Measurements from ENCODE around the gene MUC5B. TPM values are rescaled to one million over a fixed set of nuclear protein-coding genes. Genes with fewer than 3 reads are reported as not detected.

The MUC5B gene
- total RNA-seq, 2 experiments from 2014 or later: not detected

- H3K27me3 Mint-ChIP-seq: no peaks in the 10 kb centered on the region
- no peaks in the 10 kb centered on the region for H3K4me1 Mint-ChIP-seq
- CTCF ChIA-PET: no interaction called here
- H3K9me3 Mint-ChIP-seq (ENCODE audit: low read depth): no peaks in the 10 kb centered on the region
- ATAC-seq (no peak), DNase-seq (no peak)
- H3K27ac Mint-ChIP-seq: no peak overlapping the region
- no peaks in the 10 kb centered on the region for H3K36me3 Mint-ChIP-seq
- H3K4me3 Mint-ChIP-seq: no peak overlapping the region
Observed at GRCh38 chr11:1196516-1197391, 26.1 kb upstream of the MUC5B start.

- ATAC-seq (no peak), DNase-seq (no peak)
- H3K4me3 Mint-ChIP-seq: no peak overlapping the region
- H3K27ac Mint-ChIP-seq: no peak overlapping the region
- CTCF ChIA-PET: no interaction called here
- no peaks in the 10 kb centered on the region for H3K9me3 Mint-ChIP-seq (ENCODE audit: low read depth)
- no peaks in the 10 kb centered on the region for H3K27me3 Mint-ChIP-seq
- no peaks in the 10 kb centered on the region for H3K36me3 Mint-ChIP-seq
- no peaks in the 10 kb centered on the region for H3K4me1 Mint-ChIP-seq
Observed at GRCh38 chr11:1197431-1197885, 25.4 kb upstream of the MUC5B start.

- Mint-ChIP-seq H3K4me1 (no peaks in the 10 kb centered on the region), H3K4me3 (no peak overlapping the region), H3K36me3 (no peaks in the 10 kb centered on the region), H3K27me3 (no peaks in the 10 kb centered on the region), H3K27ac (no peak overlapping the region), H3K9me3 (ENCODE audit: low read depth) (no peaks in the 10 kb centered on the region)
- ATAC-seq: no peak
- DNase-seq: no peak
- CTCF ChIA-PET: no interaction called here
Observed at GRCh38 chr11:1197886-1198560, 24.8 kb upstream of the MUC5B start.

GRCh38 chr11:1198561-1199240 is 24.2 kb upstream of the MUC5B start:
- Mint-ChIP-seq H3K9me3 (ENCODE audit: low read depth) (no peaks in the 10 kb centered on the region), H3K4me3 (no peak overlapping the region), H3K27ac (no peak overlapping the region), H3K27me3 (no peaks in the 10 kb centered on the region), H3K4me1 (no peaks in the 10 kb centered on the region), H3K36me3 (no peaks in the 10 kb centered on the region)
- ATAC-seq: no peak
- DNase-seq: no peak
- CTCF ChIA-PET: no interaction called here

- Mint-ChIP-seq H3K4me3 (no peak overlapping the region), H3K27ac (no peak overlapping the region), H3K36me3 (no peaks in the 10 kb centered on the region), H3K27me3 (no peaks in the 10 kb centered on the region), H3K4me1 (no peaks in the 10 kb centered on the region), H3K9me3 (ENCODE audit: low read depth) (no peaks in the 10 kb centered on the region)
- ATAC-seq (no peak), DNase-seq (no peak)
- CTCF ChIA-PET: no interaction called here
Observed at GRCh38 chr11:1199241-1199750, 23.6 kb upstream of the MUC5B start.

- Mint-ChIP-seq H3K4me1 (no peaks in the 10 kb centered on the region), H3K27me3 (no peaks in the 10 kb centered on the region), H3K27ac (no peak overlapping the region), H3K36me3 (no peaks in the 10 kb centered on the region), H3K4me3 (no peak overlapping the region), H3K9me3 (ENCODE audit: low read depth) (no peaks in the 10 kb centered on the region)
- DNase-seq (no peak), ATAC-seq (no peak)
- CTCF ChIA-PET: no interaction called here
Observed at GRCh38 chr11:1199751-1200610, 22.9 kb upstream of the MUC5B start.

DNA sequence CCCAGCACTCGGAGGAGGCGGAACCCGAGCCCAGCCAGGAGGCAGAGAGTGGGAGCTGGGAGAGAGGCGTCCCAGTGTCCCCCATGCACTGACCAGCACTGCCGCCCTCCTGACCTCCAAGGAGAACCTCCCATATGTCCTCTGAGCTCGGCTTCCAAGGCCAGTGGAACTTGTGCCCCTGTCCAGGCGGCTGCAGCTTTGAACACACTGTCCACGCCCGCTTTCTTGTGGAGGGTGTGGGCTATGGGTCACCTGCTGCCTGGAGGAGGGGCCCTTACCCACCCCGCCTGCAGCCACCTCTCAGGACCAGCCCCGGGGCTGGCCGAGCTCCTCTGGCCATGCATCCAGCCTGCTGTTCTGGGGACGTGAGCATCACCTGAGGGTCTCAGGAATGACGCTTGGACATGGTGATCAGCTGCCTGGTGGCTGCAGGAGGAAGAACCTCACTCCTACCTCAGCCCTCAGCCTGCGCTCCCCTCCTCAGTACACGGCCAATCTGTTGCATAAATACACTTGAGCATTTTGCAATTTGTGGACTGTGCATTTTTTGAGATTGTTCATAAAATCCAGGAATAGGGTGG is 22.2 kb upstream of the MUC5B start:
- CTCF ChIA-PET: no interaction called here
- no peak overlapping the region for H3K27ac Mint-ChIP-seq
- H3K9me3 Mint-ChIP-seq (ENCODE audit: low read depth): no peaks in the 10 kb centered on the region
- H3K36me3 Mint-ChIP-seq: no peaks in the 10 kb centered on the region
- DNase-seq (no peak), ATAC-seq (no peak)
- no peaks in the 10 kb centered on the region for H3K27me3 Mint-ChIP-seq
- no peak overlapping the region for H3K4me3 Mint-ChIP-seq
- H3K4me1 Mint-ChIP-seq: no peaks in the 10 kb centered on the region

- Mint-ChIP-seq H3K36me3 (no peaks in the 10 kb centered on the region), H3K4me1 (no peaks in the 10 kb centered on the region), H3K4me3 (no peak overlapping the region), H3K27me3 (no peaks in the 10 kb centered on the region), H3K9me3 (ENCODE audit: low read depth) (no peaks in the 10 kb centered on the region), H3K27ac (no peak overlapping the region)
- CTCF ChIA-PET: interaction anchor here (3.6 kb wide), 1 partner anchor 373 kb away, joined by 24 read pairs; no protein-coding TSS in a partner anchor
- DNase-seq (no peak), ATAC-seq (no peak)
Observed at GRCh38 chr11:1201395-1202153, 21.3 kb upstream of the MUC5B start.

DNA sequence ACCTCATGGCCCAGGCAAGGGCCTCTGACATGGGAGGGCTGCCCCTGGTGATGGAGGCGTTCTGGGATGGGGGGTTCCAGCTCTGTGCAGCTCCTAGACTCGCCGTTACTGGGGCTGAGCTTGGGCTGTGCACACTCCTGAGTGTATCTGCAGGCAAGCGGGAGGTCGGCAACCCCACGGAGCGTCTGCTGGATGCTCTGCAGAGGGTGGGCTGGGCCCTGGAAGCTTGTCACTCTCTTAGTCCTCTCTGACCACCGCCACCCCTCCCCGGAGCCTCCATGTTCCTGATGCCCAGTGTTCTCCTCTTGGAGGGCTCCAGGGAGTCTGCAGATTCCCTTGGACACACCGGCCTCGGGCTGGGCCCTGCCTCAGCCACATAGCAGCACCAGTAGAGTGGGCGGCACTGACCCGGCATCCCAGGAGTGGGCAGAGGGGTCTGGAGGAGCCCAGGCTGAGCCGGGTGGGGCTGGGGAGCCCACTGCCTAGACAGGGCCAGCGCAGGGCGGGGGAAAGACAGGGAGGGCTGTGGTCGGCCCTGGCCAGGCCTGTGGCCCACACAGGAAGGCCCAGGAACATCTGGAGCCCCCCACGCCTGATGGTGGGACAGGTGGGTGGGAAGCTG is 20.6 kb upstream of the MUC5B start:
- H3K9me3 Mint-ChIP-seq (ENCODE audit: low read depth): no peaks in the 10 kb centered on the region
- CTCF ChIA-PET: interaction anchor here (1.0 to 3.6 kb wide), 2 partner anchors 313 to 372 kb away, joined by 5 to 24 read pairs; no protein-coding TSS in a partner anchor
- H3K36me3 Mint-ChIP-seq: no peaks in the 10 kb centered on the region
- no peaks in the 10 kb centered on the region for H3K27me3 Mint-ChIP-seq
- H3K4me3 Mint-ChIP-seq: no peak overlapping the region
- DNase-seq (no peak), ATAC-seq (peak; percentile 43)
- H3K27ac Mint-ChIP-seq: no peak overlapping the region
- H3K4me1 Mint-ChIP-seq: no peaks in the 10 kb centered on the region

- peak; percentile 58 for DNase-seq
- H3K36me3 Mint-ChIP-seq: no peaks in the 10 kb centered on the region
- no peak overlapping the region for H3K27ac Mint-ChIP-seq
- no peak overlapping the region for H3K4me3 Mint-ChIP-seq
- CTCF ChIA-PET: interaction anchor here (1.0 to 3.6 kb wide), 2 partner anchors 312 to 371 kb away, joined by 5 to 24 read pairs; no protein-coding TSS in a partner anchor
- H3K9me3 Mint-ChIP-seq (ENCODE audit: low read depth): no peaks in the 10 kb centered on the region
- no peaks in the 10 kb centered on the region for H3K27me3 Mint-ChIP-seq
- no peaks in the 10 kb centered on the region for H3K4me1 Mint-ChIP-seq
- peak; percentile 80 for ATAC-seq
Observed at GRCh38 chr11:1202776-1203504, 19.9 kb upstream of the MUC5B start.

Measured in activated CD8-positive, alpha-beta memory T cell treated with anti-CD3 and anti-CD28 coated beads, Interleukin-2, amount 10 ng/mL, durations not matched to agents 7 days and 5 days (primary cell).